ENCODE data around the gene PRODH2. TPM values are rescaled to one million over a fixed set of nuclear protein-coding genes. Genes with fewer than 3 reads are reported as not detected.

Gene PRODH2
- total RNA-seq, 1 experiment from 2014 or later = 0.44 TPM

- TF ChIP-seq CTCF (IDR thresholded peaks at IDR 0.05 in 2 of 3, conservative IDR thresholded peaks at IDR 0.05 in 1 of 3; ENCODE audit: borderline replicate concordance in 1 of 3, insufficient read depth in 1 of 3, low read depth in 2 of 3, low read length in 2 of 3) (no peak), SP1 (IDR thresholded peaks at IDR 0.05; ENCODE audit: low read depth) (no peak), TCF7L2 (IDR thresholded peaks at IDR 0.05; ENCODE audit: borderline replicate concordance, extremely low read depth, insufficient read depth, insufficient read length) (no peak), JUND (IDR thresholded peaks at IDR 0.05) (no peak), CBX3 (IDR thresholded peaks at IDR 0.05; ENCODE audit: low read depth) (no peak), POLR2AphosphoS5 (IDR thresholded peaks at IDR 0.05; ENCODE audit: low read depth, low read length) (no peak), SIN3A (IDR thresholded peaks at IDR 0.05; ENCODE audit: low read depth) (no peak)
These were observed 56.9 kb downstream of the PRODH2 start (continued) for GRCh38 chr19:35755550-35756376.

GRCh38 chr19:35755131-35755549, 57.5 kb downstream of the PRODH2 start:
- POLR2A ChIA-PET = no interaction called here
- no peak overlapping the region for H3K9ac ChIP-seq (ENCODE audit: low read length)
- H3K36me3 ChIP-seq (ENCODE audit: control insufficient read depth in 1 of 2, insufficient read depth in 2 of 2, low read length in 2 of 2) = peaks cover 0 to 2% of the 10 kb centered on the region in 2 experiments; a peak in 1 of 4 replicates

More at GRCh38 chr19:35755131-35755549, 57.5 kb downstream of the PRODH2 start:
- TF ChIP-seq TCF7L2 (IDR thresholded peaks at IDR 0.05; ENCODE audit: borderline replicate concordance, extremely low read depth, insufficient read depth, insufficient read length) (no peak), JUND (IDR thresholded peaks at IDR 0.05) (no peak), SIN3A (IDR thresholded peaks at IDR 0.05; ENCODE audit: low read depth) (no peak), RAD21 (IDR thresholded peaks at IDR 0.05; ENCODE audit: low read depth) (no peak), POLR2A (IDR thresholded peaks at IDR 0.05; ENCODE audit: borderline replicate concordance, extremely low read depth, insufficient read depth, insufficient read length) (no peak), SRF (IDR thresholded peaks at IDR 0.05; ENCODE audit: low read depth) (no peak), CTCF (IDR thresholded peaks at IDR 0.05 in 2 of 3, conservative IDR thresholded peaks at IDR 0.05 in 1 of 3; ENCODE audit: borderline replicate concordance in 1 of 3, insufficient read depth in 1 of 3, low read depth in 2 of 3, low read length in 2 of 3) (no peak), YY1 (IDR thresholded peaks at IDR 0.05; ENCODE audit: extremely low read depth, insufficient replicate concordance, low read depth, low read length) (no peak), EZH2 (IDR thresholded peaks at IDR 0.05) (no peak), POLR2AphosphoS5 (IDR thresholded peaks at IDR 0.05; ENCODE audit: low read depth, low read length) (no peak), SP1 (IDR thresholded peaks at IDR 0.05; ENCODE audit: low read depth) (no peak), ZNF274 (IDR thresholded peaks at IDR 0.05; ENCODE audit: low read depth, low read length) (no peak)
- Histone ChIP-seq H3K9me3 (ENCODE audit: control insufficient read depth in 1 of 2, insufficient read depth in 1 of 2, low read depth in 1 of 2, low read length in 2 of 2) (no peaks in the 10 kb centered on the region), H3K9me2 (ENCODE audit: insufficient read depth) (no peaks in the 10 kb centered on the region), H3K4me2 (ENCODE audit: low read length) (no peak overlapping the region), H3K79me2 (ENCODE audit: insufficient read depth, low read length) (peaks cover 17% of the 10 kb centered on the region), H2AFZ (ENCODE audit: low read depth, low read length, poor library complexity, severe bottlenecking) (no peak overlapping the region), H3K4me3 (replicated peaks in 1 of 2; ENCODE audit: low read depth in 1 of 2, low read length in 2 of 2) (no peak overlapping the region), H3K27ac (ENCODE audit: low read depth, low read length) (no peak overlapping the region), H4K20me1 (ENCODE audit: insufficient read depth) (no peaks in the 10 kb centered on the region), H3K27me3 (ENCODE audit: insufficient read depth, low read length) (no peaks in the 10 kb centered on the region), H3K4me1 (ENCODE audit: control insufficient read depth in 1 of 2, insufficient read depth in 2 of 2, low read length in 2 of 2) (peaks cover 14 to 20% of the 10 kb centered on the region in 2 experiments)
- DNase-seq (ENCODE audit: low read depth, low spot score) (no peak), ATAC-seq (no peak)
- CTCF ChIA-PET = no interaction called here
- intact Hi-C loops (cut with micrococcal nuclease) = no loop called here
- BruUV-seq (replicated peaks) = no TSS peak
- RAD21 ChIA-PET (ENCODE audit: low non-redundant PET in 1 of 2, low total read pairs in 2 of 2, uncharacterized antibody in 2 of 2, unreplicated experiment in 2 of 2) = no interaction called here
